ENCODE data around the gene RAC2. TPM values are rescaled to one million over a fixed set of nuclear protein-coding genes. Genes with fewer than 3 reads are reported as not detected.
A peak's percentile ranks its signal among the peaks of the same experiment; 100 is the strongest.

Gene RAC2
- total RNA-seq, 2 donors from 2014 or later: 27.4 to 27.6 TPM

DNA sequence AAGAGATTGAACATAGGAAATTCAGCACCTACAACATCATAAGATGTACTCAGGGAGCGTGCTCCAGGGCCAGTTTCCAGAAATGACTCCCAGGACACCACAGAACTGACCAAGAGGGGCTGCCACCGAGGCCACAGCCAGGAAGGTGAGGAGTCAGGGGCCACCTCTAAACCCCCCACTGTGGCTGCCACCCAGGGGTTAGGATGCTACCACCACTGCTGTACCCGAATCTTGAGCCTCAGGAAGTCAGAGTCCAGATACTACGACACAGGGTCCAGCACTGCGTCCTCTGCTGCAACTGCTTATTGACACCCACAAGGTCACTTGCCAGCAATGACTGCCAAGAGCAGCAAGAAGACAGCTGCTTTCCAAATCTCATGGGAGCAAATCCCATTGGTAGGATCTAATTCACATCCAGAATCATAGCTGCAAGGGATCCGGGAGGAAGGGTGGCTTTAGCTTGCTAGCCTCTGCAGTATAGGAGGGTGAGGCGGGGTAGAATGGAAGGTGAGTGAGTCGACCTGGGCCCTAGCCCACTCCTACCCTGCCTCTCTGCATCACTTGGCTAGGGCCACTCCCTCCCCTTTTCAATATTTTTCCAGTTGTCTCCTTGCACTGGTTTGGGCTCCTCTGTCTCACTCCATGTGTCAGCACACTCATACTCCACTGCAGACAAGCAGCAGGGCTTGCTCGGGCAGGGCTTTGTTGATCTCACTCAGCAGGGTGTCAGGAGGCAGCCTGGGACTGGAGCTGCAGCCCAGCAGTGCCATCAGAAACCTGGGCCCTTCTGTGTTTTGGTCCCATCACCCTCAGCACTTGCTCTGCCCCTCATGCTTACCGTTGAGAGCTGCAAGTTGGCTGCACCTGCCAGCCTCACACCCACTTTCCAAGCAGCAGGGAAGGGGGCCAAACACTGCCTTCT is 20.2 kb upstream of the RAC2 start:
- TF ChIP-seq, protein P1, sequence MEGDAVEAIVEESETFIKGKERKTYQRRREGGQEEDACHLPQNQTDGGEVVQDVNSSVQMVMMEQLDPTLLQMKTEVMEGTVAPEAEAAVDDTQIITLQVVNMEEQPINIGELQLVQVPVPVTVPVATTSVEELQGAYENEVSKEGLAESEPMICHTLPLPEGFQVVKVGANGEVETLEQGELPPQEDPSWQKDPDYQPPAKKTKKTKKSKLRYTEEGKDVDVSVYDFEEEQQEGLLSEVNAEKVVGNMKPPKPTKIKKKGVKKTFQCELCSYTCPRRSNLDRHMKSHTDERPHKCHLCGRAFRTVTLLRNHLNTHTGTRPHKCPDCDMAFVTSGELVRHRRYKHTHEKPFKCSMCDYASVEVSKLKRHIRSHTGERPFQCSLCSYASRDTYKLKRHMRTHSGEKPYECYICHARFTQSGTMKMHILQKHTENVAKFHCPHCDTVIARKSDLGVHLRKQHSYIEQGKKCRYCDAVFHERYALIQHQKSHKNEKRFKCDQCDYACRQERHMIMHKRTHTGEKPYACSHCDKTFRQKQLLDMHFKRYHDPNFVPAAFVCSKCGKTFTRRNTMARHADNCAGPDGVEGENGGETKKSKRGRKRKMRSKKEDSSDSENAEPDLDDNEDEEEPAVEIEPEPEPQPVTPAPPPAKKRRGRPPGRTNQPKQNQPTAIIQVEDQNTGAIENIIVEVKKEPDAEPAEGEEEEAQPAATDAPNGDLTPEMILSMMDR (IDR thresholded peaks at IDR 0.05): no peak
- H3K4me3 ChIP-seq: no peak overlapping the region
- no peaks in the 10 kb centered on the region for H3K27me3 ChIP-seq
- intact Hi-C loops (cut with DNase I): loop anchor here (10.0 kb wide), 1 partner anchor 99 kb away; no protein-coding TSS in a partner anchor
- DNase-seq: no peak
- no peaks in the 10 kb centered on the region for H3K9me3 ChIP-seq
- H3K9ac ChIP-seq (ENCODE audit: low read depth in 2 of 2, low read length in 2 of 2): no peak overlapping the region
- no peak overlapping the region for H3K27ac ChIP-seq
- H3K4me1 ChIP-seq: no peaks in the 10 kb centered on the region
- H3K36me3 ChIP-seq: no peaks in the 10 kb centered on the region

DNA sequence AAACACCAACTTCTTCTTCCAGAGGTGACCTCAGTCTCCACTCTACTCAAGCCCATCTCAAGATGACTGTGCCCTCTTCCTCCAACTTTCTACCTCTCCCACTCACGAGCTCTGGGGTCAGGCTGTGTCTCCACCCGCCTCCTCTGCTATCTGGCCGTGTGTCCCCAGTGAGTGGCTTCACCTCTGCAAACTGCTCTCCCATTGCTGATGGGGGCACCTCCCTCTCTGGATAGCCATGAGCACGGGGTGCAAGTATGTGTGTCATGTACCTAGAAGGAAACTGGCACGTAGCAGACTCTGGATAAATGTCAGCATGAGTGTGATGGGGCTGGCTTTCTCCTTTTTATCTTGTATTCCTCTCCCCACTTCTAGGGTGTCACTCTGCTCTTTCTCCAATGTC is 18.3 kb upstream of the RAC2 start:
- Histone ChIP-seq H3K27me3 (no peaks in the 10 kb centered on the region), H3K9me3 (no peaks in the 10 kb centered on the region), H3K9ac (ENCODE audit: low read depth in 2 of 2, low read length in 2 of 2) (no peak overlapping the region), H3K27ac (no peak overlapping the region), H3K4me3 (no peak overlapping the region), H3K4me1 (no peaks in the 10 kb centered on the region), H3K36me3 (no peaks in the 10 kb centered on the region)
- no peak for DNase-seq
- intact Hi-C loops (cut with DNase I): loop anchor here (10.0 kb wide), 1 partner anchor 98 kb away; no protein-coding TSS in a partner anchor
- TF ChIP-seq, protein P1 (IDR thresholded peaks at IDR 0.05): no peak

DNA sequence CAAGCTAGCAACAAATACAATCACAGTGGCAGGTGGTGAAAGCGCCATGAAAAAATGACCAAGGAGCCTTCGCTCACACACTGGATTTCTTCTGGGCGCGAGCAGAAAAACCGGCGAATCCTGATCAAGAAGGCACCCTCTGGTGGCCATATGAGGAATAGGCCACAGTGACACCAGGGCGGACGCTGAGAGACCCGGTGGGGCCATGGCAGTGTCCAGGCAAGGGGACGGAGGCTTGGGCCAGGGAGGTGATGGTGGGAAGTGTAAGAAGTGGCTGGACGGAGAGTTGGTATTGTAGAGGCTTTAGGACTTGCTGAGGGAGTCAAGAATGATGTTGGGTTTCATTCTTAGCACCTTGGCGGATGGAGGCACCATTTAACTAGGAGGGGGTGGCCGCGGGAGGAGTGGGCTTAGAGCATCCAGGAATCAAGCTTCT is 16.9 kb upstream of the RAC2 start:
- TF ChIP-seq, protein P1 (IDR thresholded peaks at IDR 0.05): peak; percentile 92
- intact Hi-C loops (cut with DNase I): loop anchor here (10.0 kb wide), 1 partner anchor 96 kb away; no protein-coding TSS in a partner anchor
- DNase-seq: peak; percentile 62
- Histone ChIP-seq H3K27ac (no peak overlapping the region), H3K4me3 (no peak overlapping the region), H3K4me1 (no peaks in the 10 kb centered on the region), H3K27me3 (no peaks in the 10 kb centered on the region), H3K9ac (ENCODE audit: low read depth in 2 of 2, low read length in 2 of 2) (no peak overlapping the region), H3K9me3 (no peaks in the 10 kb centered on the region), H3K36me3 (no peaks in the 10 kb centered on the region)

DNA sequence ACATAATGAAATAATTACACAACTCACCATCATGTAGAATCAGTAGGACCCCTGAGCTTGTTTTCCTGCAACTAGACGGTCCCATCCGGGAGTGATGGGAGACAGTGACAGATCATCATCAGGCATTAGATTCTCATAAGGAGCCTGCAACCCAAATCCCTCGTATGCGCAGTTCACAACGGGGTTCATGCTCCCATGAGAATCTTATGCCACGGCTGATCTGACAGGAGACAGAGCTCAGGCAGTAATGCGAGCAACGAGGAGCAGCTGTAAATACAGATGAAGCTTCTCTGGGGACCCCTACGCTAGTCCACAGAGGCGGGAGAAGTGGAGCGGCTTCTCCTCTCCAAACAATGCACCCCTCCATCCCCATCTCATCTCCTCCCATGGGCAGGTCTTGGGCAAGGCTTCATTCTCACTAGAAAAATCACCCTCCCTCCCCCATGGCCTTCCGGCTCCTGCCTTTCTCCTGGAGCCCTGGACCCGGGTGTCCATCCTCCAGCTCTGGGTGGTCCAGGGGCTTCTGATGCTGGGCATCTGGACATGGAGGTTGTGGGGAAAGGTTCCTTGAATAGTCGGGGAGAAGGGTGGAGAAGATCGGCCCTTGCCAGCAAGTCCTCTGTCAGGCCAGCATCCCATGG is 16.2 kb upstream of the RAC2 start:
- Histone ChIP-seq H3K27ac (no peak overlapping the region), H3K4me1 (no peaks in the 10 kb centered on the region), H3K9ac (ENCODE audit: low read depth in 2 of 2, low read length in 2 of 2) (no peak overlapping the region), H3K9me3 (no peaks in the 10 kb centered on the region), H3K36me3 (no peaks in the 10 kb centered on the region), H3K27me3 (no peaks in the 10 kb centered on the region), H3K4me3 (no peak overlapping the region)
- intact Hi-C loops (cut with DNase I): loop anchor here (10.0 kb wide), 1 partner anchor 95 kb away; no protein-coding TSS in a partner anchor
- TF ChIP-seq, protein P1 (IDR thresholded peaks at IDR 0.05): no peak
- DNase-seq: no peak

DNA sequence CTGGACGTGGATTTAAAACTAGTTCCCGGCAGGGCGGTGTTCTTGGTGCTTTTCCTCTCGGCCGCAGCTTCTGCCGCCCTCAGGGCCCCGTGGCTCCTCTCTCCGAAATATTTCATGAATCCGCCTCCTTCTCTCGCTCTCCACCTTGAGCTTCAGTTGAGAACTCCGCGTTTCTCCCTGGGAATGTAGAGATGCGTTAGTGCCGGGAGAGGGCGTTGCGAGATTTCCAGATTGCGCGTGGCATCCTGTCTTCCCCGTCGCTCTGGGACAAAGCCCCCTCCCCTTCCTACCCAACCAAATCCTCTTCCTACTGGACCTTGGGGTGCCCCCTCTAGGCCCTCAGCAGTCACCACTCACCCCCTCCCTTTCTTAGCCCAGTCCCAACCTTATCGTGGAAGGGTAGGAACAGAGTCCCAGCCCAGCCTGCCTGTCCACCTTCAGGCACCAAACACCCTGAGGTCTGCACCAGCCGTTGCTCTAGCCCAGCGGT is 15.5 kb upstream of the RAC2 start:
- DNase-seq: no peak
- Histone ChIP-seq H3K27me3 (no peaks in the 10 kb centered on the region), H3K9me3 (no peaks in the 10 kb centered on the region), H3K4me3 (no peak overlapping the region), H3K4me1 (no peaks in the 10 kb centered on the region), H3K36me3 (no peaks in the 10 kb centered on the region), H3K9ac (ENCODE audit: low read depth in 2 of 2, low read length in 2 of 2) (no peak overlapping the region), H3K27ac (no peak overlapping the region)
- TF ChIP-seq, protein P1 (IDR thresholded peaks at IDR 0.05): no peak
- intact Hi-C loops (cut with DNase I): loop anchor here (10.0 kb wide), 1 partner anchor 95 kb away; no protein-coding TSS in a partner anchor

Data from colonic mucosa (tissue), 4 donors.